CD4-positive, alpha-beta T cell treated with Interleukin-6 at 100 ng/mL for 8 hours (primary cell): ENCODE measurements around the gene RNF13.
"Not testable (repeated sequence)": the region's sequence is repeated elsewhere in the genome, so short reads cannot be mapped to it uniquely, and the experiment has no call there.

Experiments used
- DNase-seq: peaks from one replicate; pipeline ENCODE4 v3.0.0-alpha.2; 2020; ENCODE audit warnings: mixed read lengths, low spot score

Gene RNF13

DNA sequence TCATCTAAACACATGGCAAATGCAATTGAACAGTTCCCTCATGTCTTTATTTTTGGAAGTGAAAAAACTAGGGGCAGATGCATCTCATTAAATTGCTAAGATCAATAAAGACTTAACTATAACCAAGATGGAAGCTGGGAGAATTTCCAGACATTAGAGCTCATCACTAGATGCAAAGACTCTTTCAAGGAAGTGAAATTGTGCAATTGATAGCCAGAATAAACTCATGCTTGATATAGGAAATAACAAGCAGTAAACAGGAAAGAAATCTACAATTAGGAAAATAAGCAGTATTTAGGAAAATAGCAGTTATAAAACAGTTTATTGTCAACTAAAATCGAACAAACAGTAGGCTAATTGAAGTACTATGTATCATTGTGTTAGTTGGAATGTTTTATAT is 11.8 kb upstream of the RNF13 start:
- no peak for DNase-seq

DNA sequence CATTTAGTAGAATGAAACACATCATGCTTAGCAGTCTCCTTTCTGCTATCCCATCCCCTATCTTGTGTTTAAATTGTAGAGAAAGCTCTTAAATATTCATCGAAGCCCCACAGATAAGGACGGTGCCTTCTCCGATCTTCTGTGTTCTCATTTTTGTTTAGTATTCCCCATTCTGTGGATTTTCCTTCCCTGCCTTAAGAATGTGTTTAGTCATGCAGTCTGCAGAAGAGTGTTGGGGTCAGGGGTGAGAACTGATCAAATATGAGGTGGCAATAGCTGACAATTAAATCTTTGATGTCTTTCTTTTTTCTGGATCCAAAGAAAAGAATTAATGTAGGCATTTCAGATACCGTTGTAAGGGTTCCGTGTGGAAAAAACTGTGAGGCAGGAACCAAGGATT is 11.4 kb upstream of the RNF13 start:
- no peak for DNase-seq

DNA sequence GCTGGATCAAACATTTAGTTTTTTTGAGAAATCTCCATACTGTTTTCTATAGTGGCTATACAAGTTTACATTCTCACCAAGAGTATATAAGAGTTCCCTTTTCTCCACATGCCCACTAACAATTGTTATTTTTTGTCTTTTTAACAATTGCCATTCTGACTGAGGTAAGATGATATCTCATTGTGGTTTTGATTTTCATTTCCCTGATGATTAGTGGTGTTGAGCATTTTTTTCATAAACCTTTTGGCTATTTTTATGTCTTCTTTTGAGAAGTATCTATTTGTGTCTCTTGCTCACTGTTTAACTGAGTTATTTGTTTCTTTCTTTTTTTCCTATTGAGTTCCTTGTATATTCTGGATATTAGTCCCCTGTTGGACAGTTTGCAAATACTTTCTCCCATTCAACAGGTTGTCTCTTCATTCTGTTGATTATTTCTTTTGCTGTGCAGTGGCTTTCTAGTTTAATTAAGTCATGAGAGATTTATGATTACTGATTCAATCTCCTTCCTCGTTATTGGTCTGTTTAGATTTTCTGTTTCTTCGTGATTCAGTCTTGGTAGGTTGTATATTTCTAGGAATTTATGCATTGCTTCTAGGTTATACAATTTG is 6.7 kb upstream of the RNF13 start:
- no peak for DNase-seq

DNA sequence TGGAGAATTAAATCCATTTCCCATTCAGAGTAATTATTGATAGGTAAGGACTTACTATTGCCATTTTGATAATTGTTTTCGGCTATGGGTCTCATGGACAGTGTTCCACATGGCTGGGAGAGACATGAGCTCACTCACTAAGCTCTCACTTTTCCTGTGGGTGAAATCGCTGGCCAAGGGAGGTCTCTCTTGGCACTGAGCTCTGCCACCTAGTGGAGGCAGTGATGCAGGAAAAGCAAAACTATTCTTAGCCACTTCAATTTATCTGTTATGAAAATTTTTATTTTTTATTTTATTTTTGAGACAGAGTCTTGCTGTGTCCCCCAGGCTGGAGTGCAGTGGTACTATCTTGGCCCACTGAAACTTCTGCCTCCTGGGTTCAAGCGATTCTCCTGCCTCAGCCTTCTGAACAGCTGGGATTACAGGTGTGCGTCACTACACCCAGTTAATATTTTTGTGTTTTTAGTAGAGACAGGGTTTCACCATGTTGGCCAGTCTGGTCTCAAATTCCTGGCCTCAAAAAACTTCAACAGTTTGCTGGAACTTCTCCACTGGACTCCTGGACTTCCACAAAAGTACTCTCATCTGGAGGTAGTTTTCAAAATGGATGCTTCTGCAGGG is 4.7 kb upstream of the RNF13 start:
- peak; percentile 44 for DNase-seq

DNA sequence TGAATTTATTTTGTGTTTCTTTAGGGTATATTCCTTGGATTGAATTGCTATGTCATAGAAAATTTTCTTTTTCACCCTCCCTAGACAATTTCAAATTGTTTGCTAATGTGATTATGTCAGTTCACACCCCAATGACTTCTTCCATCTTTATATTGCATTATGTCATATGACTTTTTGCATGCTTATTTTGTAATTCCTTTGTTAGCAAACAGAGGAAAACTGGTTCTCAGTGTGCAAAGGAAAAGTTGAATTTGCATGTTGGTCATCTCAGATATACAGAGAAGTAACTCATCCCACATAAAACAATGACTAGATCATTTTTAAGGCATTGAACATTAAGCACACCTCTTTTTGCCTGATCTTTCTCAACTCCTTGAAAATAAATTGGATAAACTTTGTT is 3.3 kb upstream of the RNF13 start:
- no peak for DNase-seq

DNA sequence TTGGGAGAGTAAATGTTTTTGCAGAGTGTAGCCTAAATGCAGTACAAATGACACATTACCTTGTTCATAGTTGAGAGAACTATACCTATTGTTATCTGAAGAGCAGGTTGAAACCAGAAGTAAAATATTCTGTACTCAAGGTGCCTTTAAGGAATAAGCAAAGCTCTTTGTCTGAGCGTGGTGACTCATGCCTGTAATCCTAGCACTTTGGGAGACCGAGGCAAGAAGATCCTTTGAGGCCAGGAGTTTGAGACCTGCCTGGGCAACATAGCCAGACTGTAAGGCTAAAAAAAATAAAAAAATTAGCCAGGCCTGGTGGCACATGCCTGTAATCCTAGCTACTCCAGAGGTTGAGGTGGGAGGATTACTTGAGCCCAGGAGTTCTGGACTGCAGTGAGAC is 2.2 kb upstream of the RNF13 start:
- no peak for DNase-seq

DNA sequence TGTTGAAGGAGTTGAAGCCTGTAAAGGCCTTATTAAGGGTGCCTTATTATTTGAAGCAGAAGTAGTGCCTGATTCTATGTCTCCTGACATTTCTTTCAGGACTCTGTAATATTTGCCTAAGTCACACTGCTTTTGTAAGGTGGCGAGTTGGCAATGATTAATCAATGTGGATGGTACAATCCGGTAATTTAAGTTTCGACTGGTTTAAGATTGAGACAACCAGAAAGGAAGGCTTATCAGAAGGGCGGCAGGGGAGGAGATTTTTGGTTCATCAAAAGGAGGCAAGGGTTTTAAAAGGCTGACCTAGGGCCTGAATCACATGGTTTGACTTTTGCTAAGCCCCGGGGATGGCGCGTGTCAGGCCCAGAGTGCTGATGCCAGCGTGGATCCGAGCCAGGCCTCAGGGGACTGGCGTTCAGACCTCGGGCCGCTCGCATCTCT is 830 bp upstream of the RNF13 start:
- DNase-seq = no peak

DNA sequence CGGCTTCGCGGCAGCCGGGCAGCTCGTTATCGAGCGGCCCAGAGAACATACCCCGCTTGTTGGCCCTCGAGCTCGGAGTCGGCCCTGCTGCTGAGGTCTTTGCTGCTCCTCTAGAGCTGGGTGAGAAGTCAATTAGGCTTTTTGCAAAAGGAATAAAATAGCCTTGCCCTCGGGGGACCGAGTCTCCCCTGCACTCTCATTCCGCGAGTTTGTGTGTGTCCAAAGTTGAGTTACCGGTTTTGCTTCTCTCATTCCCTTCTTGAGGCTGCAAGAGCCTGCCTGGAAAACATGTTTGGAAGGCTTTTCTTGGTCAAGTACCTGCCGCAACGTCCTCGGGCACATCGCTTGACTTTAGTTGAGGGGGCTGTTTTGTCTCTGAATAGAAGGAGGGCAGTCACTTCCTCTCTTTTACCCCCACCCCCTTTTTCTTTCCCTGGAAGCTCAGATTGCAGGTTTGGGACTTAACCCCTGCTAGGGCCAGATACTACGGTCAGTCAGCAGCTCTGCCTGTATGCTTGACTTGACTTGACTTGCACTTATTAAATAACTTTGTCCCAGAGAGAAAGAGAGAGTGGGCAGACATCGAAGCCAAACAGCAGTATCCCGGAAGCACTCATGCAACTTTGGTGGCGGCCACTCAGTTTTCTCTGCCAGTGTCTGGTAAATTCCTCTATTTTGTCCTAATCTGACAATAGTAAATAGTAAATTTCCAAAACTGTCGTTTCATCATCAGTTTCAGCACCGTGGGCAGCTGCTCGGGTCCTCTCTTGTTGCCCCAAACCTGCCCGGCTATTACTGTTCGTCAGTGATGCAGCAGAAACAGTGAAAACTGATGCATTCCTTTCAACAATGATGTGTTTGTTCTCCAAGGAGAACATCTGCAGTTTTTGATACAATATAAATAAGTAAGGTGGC is 609 bp downstream of the RNF13 start:
- peak; percentile 1 for DNase-seq

DNA sequence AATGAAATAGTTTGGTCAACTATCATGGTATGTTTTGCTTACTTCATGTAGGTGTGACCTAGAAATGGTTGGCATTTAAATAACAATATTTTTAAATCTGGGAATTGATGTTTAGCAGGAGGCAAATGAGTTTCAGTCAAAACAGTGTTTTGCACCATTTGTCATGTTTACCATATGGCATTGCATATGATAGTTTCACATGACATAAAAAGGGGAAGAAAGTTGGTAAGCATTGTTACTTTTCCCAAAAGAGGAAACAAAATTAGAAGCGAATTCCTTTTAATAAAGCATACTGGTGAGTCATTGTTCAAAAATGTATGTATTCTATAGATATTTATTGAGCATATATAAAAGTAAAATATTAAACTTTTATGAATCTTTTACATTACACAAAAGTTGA is 2.3 kb downstream of the RNF13 start:
- DNase-seq = no peak

DNA sequence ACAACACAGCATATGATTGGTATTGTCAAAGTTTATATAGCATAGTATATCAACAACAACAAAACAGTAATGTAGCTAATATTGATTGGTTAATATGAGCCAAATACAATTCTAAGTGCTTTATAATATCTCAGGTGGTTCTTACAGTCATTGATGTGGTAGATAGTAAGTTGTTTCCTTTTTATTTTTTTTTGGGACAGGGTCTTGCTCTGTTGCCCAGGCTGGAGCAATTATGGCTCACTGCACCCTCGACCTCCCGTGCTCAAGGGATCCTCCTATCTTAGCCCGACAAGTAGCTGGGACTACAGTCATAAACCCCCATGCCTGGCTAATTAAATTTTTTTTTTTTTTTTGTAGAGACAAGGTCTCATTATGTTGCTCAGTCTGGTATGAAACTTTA is 2.7 kb downstream of the RNF13 start:
- DNase-seq = no peak

DNA sequence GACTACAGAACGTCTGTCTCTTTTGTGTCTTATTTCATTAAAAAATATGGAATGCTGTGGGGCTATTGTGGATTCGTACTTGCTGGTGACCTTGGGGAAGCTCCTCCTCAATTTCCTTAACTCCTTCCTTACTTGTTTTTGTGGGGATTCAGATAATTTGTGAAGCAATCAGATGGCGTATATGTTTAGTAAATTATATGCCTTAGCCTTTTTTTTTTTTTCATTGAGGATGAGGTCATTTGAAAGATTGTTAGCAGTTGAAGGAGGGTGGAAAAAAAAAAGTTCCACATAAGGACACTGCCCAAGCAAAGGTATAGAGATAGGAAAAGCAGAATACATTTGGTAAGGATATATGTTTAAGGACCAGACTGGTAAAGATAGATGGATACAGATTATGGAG is 3.3 kb downstream of the RNF13 start:
- DNase-seq = no peak

DNA sequence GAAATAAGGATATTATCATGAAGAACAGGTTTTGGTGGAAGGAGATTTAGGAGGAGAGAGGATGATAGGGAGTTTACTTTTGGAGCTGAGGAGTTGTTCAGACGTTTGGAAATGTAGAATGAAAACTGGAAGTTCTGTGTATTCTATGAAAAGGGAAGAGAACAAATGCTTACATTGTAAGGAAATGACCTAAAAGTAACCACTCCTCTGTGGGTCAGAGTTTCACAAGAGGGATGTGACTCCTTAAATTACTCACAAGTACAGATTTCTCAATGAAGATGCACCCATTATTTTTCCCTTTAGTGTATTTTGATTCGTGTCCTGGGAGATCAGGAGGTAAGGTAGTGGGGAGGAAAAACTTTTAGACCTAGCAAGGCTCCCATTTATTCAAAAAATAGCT is 4.0 kb downstream of the RNF13 start:
- no peak for DNase-seq

DNA sequence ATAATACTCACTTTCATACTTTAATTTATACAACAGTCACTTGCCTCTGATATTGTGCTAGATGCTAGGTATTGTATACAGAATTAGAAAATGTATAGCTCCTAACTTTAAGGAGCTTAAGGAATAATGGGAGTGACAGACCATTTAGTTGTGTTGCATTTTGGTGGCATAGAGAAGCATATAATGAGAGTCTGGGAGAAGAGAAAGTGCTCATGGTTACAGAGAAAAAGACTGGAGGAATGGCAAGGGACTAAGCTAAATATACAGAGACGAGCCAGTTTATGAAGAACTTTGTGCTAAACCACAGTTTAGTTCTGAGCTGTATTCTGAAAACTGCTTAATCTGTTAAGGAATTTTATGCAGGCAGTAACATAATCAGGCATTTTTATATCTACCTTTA is 6.4 kb downstream of the RNF13 start:
- no peak for DNase-seq

DNA sequence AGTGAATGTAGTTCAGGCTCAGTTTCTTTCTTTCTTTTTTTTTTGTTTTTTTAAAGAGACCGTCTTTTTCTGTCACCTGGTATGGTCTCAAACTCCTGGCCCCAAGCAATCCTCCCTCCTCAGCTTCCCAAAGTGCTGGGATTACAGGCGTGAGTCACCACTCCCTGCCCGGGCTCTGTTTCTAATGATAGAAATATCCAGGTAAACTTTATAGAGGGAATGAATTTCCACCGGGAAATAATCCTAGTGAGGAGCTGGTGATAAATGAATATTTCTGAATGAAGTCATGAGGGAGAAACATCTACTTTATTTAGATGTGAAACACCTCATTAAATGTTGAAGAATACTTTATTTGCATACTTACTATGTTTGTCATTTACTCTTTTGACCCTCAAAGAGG is 7.2 kb downstream of the RNF13 start:
- no peak for DNase-seq

DNA sequence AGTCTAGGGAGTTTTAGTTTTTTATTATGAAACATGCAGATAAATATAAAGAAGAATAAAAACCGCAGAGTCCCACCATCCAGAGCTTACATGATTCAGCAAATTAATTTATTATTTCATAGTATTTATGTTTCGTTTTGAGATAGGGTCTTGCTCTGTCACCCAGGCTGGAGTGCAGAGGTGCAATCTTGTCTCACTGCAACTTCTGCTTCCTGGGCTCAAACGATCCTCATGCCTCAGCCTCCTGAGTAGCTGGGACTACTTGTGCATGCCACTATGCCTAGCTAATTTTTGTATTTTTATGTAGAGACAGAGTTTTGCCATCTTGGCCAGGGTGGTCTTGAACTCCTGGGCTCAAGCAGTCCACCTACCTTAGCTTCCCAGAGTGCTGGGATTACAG is 13.6 kb downstream of the RNF13 start:
- no peak for DNase-seq

DNA sequence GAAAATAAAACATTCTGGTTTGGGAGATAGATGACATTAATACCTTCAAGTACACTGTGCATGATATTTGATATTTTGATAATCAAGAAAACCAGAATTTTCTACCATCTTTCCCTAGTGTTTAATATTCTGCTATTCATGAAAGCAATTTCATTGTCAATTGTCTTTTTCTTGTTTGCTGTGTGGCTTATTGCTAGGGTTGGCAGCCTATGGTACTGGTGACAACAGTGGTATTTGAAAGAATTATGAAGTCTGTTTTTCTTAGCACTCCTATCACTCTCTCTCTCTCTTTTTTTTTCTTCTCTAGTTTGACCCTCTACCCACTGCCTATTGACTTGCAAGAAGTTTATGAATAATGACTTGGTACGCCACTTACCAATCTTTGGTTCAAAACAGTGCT is 15.4 kb downstream of the RNF13 start:
- DNase-seq = no peak

DNA sequence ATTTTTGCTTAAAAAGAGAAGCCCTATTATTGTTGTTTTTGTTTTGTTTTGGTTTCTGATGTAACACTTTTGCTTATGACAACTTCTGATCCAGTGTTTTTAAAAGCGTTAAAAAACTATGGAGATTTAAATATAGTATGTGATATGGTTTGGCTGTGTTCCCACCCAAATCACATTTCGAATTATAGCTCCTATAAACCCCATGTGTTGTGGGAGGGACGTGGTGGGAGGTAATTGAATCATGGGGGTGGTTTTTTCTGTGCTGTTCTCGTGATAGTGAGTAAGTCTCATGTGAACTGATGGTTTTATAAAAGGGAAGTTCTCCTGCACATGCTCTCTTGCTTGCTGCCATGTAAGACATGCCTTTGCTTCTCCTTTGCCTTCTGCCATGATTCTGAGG is 16.6 kb downstream of the RNF13 start:
- not testable (repeated sequence) for DNase-seq

DNA sequence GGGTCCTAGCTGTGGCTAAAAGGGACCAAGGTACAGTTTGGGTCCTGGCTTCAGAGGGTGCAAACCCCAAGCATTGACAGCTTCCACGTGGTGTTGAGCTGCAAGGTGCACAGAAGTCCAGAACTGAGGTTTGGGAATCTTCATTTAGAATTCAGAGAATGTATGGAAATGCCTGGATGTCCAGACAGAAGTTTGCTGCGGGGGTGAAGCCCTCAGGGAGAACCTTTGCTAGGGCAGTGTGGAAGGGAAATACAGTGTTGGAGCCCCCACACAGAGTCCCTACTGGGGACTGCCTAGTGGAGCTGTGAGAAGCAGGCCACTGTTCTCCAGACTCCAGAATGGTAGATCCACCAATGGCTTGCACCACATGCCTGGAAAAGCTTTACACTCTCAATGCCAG is 17.9 kb downstream of the RNF13 start:
- DNase-seq = no peak

DNA sequence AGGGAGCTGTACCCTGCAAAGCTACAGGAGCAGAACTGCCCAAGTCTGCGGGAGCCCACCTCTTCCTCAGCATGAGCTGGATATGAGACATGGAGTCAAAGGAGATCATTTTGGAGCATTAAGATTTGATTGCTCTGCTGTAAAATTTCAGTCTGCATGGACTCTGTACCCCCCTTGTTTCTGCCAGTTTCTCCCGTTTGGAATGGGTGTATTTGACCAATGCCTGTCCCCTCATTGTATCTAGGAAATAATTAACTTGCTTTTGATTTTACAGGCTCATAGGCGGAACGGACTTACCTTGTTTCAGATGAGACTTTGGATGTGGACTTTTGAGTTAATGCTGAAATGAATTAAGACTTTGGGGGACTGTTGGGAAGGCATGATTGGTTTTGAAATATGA is 18.3 kb downstream of the RNF13 start:
- no peak for DNase-seq

DNA sequence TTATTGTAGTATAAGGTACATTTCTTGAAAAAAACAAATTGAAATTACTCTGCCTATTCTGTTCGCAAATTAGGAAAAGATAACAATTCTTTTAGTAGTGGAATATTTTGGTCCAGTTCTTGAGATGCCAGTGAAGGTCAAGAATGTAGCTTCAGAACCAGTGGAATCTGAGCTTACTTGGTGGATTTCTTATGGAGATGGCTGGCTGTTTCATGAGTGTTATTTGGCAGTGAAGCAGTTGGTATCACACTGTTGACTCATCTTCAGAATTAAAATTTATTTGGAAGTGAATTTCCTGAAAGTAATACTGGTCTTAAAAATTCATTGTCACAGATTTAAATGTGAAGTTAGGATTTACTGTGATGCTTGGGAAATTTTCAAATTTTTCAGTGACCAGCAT is 19.1 kb downstream of the RNF13 start:
- no peak for DNase-seq

DNA sequence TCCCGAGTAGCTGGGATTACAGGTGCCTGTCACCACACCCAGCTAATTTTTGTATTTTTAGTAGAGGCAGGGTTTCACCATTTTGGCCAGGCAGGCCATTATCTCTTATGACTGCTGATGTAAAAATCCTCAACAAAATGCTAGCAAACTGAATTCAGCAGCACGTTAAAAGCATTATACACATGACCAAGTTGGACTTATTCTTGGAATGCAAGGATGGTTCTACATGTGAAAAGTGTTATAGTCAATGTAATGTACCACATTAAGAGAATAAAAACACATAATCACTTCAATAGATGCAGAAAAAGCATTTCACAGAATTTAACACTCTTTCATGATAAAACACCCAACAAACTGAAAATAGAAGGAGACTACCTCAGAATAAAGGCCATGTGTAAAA is 20.2 kb downstream of the RNF13 start:
- DNase-seq = no peak

DNA sequence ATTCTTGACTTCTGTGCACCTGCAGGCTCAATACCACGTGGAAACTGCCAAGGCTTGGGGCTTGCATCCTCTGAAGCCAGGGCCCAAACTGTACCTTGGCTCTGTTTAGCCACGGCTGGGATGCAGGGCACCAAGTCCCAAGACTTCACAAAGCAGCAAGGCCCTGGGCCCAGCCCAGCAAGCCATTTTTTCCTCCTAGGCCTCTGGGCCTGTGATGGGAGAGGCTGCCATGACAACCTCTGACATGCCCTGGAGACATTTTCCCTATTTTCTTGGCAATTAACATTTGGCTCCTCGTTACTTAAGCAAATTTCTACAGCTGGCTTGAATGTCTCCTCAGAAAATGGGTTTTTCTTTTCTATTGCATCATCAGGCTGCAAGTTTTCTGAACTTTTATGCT is 25.5 kb downstream of the RNF13 start:
- DNase-seq = not testable (repeated sequence)

DNA sequence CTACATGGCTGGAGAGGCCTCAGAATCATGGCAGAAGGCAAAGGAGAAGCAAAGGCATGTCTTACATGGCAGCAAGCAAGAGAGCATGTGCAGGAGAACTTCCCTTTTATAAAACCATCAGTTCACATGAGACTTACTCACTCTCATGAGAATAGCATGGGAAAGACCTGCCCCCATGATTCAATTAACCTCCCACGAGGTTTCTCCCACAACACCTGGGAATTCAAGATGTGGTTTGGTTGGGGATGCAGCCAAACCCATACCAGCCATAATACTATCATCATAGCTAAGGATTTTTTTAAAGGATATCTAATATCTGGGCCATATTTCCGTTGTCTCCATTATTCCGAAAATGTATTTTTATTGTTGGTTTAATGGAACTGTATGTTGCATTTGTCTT is 26.5 kb downstream of the RNF13 start:
- not testable (repeated sequence) for DNase-seq
